ENCODE measurements around the gene CAV2. TPM values are rescaled to one million over a fixed set of nuclear protein-coding genes. Genes with fewer than 3 reads are reported as not detected.

CAV2 gene
- 8.5 to 10.8 TPM (median 8.9 TPM) in 3 replicates for total RNA-seq

GRCh38 chr7:116499168-116500077 lies at the start of gene CAV2:
CAV2 (plus strand) TSS chr7:116499738; CDS start chr7:116499782, 44 bp downstream.
- DNase-seq (ENCODE audit: low spot score in 2 of 2, unreplicated experiment in 2 of 2), result peak; percentile 35 to 59
- Mint-ChIP-seq H3K27me3 (ENCODE audit: low read depth) (no peaks in the 10 kb centered on the region), H3K27ac (peak within 1 kb of the TSS; percentile 52)

GRCh38 chr7:116449950-116450349 lies 49.6 kb upstream of the CAV2 start:
- no peak overlapping the region for H3K27ac Mint-ChIP-seq
- peaks cover 14% of the 10 kb centered on the region for H3K4me1 Mint-ChIP-seq
- H3K4me3 Mint-ChIP-seq, result no peak overlapping the region
- no peaks in the 10 kb centered on the region for H3K9me3 Mint-ChIP-seq
- no peak for DNase-seq (ENCODE audit: low spot score in 2 of 2, unreplicated experiment in 2 of 2)
- no peaks in the 10 kb centered on the region for H3K36me3 Mint-ChIP-seq
- no peaks in the 10 kb centered on the region for H3K27me3 Mint-ChIP-seq (ENCODE audit: low read depth)
- no peak for TF ChIP-seq CTCF (IDR thresholded peaks at IDR 0.05; ENCODE audit: unreplicated experiment)

More at GRCh38 chr7:116499168-116500077, at the start of gene CAV2:
- H3K36me3 Mint-ChIP-seq, result no peaks in the 10 kb centered on the region
- no peak for TF ChIP-seq CTCF (IDR thresholded peaks at IDR 0.05; ENCODE audit: unreplicated experiment)
- H3K4me3 Mint-ChIP-seq, result peak within 1 kb of the TSS; percentile 83
- peaks cover 19% of the 10 kb centered on the region for H3K4me1 Mint-ChIP-seq
- H3K9me3 Mint-ChIP-seq, result peaks cover 8% of the 10 kb centered on the region

- no peak overlapping the region for H3K4me3 Mint-ChIP-seq
- TF ChIP-seq CTCF (IDR thresholded peaks at IDR 0.05; ENCODE audit: unreplicated experiment), result no peak
- H3K4me1 Mint-ChIP-seq, result peaks cover 7% of the 10 kb centered on the region
- H3K27me3 Mint-ChIP-seq (ENCODE audit: low read depth), result no peaks in the 10 kb centered on the region
- no peak overlapping the region for H3K27ac Mint-ChIP-seq
- no peak for DNase-seq (ENCODE audit: low spot score in 2 of 2, unreplicated experiment in 2 of 2)
- H3K9me3 Mint-ChIP-seq, result no peaks in the 10 kb centered on the region
- no peaks in the 10 kb centered on the region for H3K36me3 Mint-ChIP-seq
Measured at GRCh38 chr7:116451957-116452729, 47.4 kb upstream of the CAV2 start.

GRCh38 chr7:116454377-116454776 lies 45.2 kb upstream of the CAV2 start:
- Mint-ChIP-seq H3K36me3 (no peaks in the 10 kb centered on the region), H3K9me3 (no peaks in the 10 kb centered on the region), H3K27ac (no peak overlapping the region), H3K27me3 (ENCODE audit: low read depth) (no peaks in the 10 kb centered on the region), H3K4me3 (no peak overlapping the region), H3K4me1 (no peaks in the 10 kb centered on the region)
- DNase-seq (ENCODE audit: low spot score in 2 of 2, unreplicated experiment in 2 of 2), result no peak
- no peak for TF ChIP-seq CTCF (IDR thresholded peaks at IDR 0.05; ENCODE audit: unreplicated experiment)

- Mint-ChIP-seq H3K27me3 (ENCODE audit: low read depth) (no peaks in the 10 kb centered on the region), H3K36me3 (no peaks in the 10 kb centered on the region), H3K9me3 (no peaks in the 10 kb centered on the region), H3K27ac (no peak overlapping the region), H3K4me1 (no peaks in the 10 kb centered on the region), H3K4me3 (no peak overlapping the region)
- DNase-seq (ENCODE audit: low spot score in 2 of 2, unreplicated experiment in 2 of 2), result no peak
- TF ChIP-seq CTCF (IDR thresholded peaks at IDR 0.05; ENCODE audit: unreplicated experiment), result no peak
Measured at GRCh38 chr7:116455009-116455408, 44.5 kb upstream of the CAV2 start.
